22Rv1 (cell line): ENCODE results near the gene THAP4.

Experiments
- ZFX ChIP-seq: fragments of 450-650 bp; IDR thresholded peaks from 2 replicates; pipeline ENCODE4 v1.6.1; 2017; ENCODE audit warnings: antibody characterized with exemption, borderline replicate concordance
- TF ChIP-seq, protein P1 (sequence below): fragments of 450-650 bp; IDR thresholded peaks from 2 replicates; pipeline ENCODE4 v1.5.1; 2017; ENCODE audit warnings: mild to moderate bottlenecking

DNA sequence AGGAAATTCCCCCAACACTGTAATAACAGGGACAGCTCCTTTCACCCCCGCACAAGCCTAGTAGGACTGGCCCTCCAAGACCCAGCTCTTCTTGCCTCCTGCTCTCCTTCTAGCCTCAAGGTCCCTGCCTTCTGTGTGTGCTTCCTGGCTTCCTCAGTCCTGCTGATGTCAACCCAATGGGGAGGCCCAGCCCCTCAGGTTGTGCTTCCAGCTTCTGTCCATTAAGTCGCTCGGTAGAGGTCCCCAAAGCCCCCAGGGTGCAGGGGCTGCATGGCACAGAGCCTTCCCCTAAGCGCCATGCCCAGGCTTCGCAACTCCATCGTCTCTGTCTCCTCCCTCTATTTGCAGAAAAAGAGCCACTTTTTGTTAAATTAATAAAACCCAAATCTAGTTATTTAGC lies 39.4 kb downstream of the THAP4 start:
- TF ChIP-seq, protein P1, sequence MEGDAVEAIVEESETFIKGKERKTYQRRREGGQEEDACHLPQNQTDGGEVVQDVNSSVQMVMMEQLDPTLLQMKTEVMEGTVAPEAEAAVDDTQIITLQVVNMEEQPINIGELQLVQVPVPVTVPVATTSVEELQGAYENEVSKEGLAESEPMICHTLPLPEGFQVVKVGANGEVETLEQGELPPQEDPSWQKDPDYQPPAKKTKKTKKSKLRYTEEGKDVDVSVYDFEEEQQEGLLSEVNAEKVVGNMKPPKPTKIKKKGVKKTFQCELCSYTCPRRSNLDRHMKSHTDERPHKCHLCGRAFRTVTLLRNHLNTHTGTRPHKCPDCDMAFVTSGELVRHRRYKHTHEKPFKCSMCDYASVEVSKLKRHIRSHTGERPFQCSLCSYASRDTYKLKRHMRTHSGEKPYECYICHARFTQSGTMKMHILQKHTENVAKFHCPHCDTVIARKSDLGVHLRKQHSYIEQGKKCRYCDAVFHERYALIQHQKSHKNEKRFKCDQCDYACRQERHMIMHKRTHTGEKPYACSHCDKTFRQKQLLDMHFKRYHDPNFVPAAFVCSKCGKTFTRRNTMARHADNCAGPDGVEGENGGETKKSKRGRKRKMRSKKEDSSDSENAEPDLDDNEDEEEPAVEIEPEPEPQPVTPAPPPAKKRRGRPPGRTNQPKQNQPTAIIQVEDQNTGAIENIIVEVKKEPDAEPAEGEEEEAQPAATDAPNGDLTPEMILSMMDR: no peak
- no peak for TF ChIP-seq ZFX
